WTC11 (cell line): ENCODE results near the gene GOLT1A. TPM values are rescaled to one million over a fixed set of nuclear protein-coding genes. Genes with fewer than 3 reads are reported as not detected.
A peak's percentile ranks its signal among the peaks of the same experiment; 100 is the strongest.

Experiments used
- ATAC-seq: fragments of 200-7000 bp; cut with Tn5 transposase; 2 replicates; pipeline ENCODE4 v1.10.0; 2021; ENCODE audit warnings: mild to moderate bottlenecking, moderate library complexity
- Bru-seq: library from RNA; stranded (reverse); fragments of 400-500 nt; gene quantifications from one replicate; lab custom pipeline; 2021; lab: Mats Ljungman, UMichigan
- CTCF ChIA-PET: fragments of 300-600 bp; sonication (Branson Sonifier 250); formaldehyde crosslinking; loops from one replicate; lab custom pipeline; 2021; ENCODE audit warnings: antibody characterized with exemption; lab: Charles Lee
- POLR2A ChIA-PET: fragments of 350-600 bp; sonication (Branson Sonifier 250); formaldehyde crosslinking; loops from one replicate; lab custom pipeline; 2021; ENCODE audit warnings: antibody characterized with exemption; lab: Charles Lee
- DNase-seq: peaks from one replicate; pipeline ENCODE4 v3.0.0; 2021; ENCODE audit warnings: low spot score
- H3K27ac Mint-ChIP-seq: 2 replicates; pipeline ENCODE4 v1.8.0; 2021; ENCODE audit warnings: mixed read lengths
- H3K27me3 Mint-ChIP-seq: 2 replicates; pipeline ENCODE4 v1.8.0; 2021; ENCODE audit warnings: low read depth, mild to moderate bottlenecking, moderate library complexity, mixed read lengths
- H3K36me3 Mint-ChIP-seq: 2 replicates; pipeline ENCODE4 v1.8.0; 2021; ENCODE audit warnings: mixed read lengths
- H3K4me1 Mint-ChIP-seq: 2 replicates; pipeline ENCODE4 v1.8.0; 2022; ENCODE audit warnings: mixed read lengths
- H3K4me3 Mint-ChIP-seq: 2 replicates; pipeline ENCODE4 v1.8.0; 2021; ENCODE audit warnings: mild to moderate bottlenecking, moderate library complexity, mixed read lengths
- H3K9me3 Mint-ChIP-seq: 2 replicates; pipeline ENCODE4 v1.8.0; 2021; ENCODE audit warnings: mixed read lengths
- AR ChIP-seq: fragments of 250-450 bp; sonication (Bioruptor Pico); IDR thresholded peaks from 2 replicates; pipeline ENCODE4 v1.9.0; 2021; ENCODE audit warnings: mild to moderate bottlenecking
- CBFB ChIP-seq: sonication (generic); formaldehyde crosslinking; IDR thresholded peaks from 2 replicates; pipeline ENCODE4 v1.8.1; 2022; ENCODE audit warnings: mild to moderate bottlenecking, low read depth, missing genetic modification reagents
- E2F1 ChIP-seq: sonication (generic); formaldehyde crosslinking; IDR thresholded peaks from 2 replicates; pipeline ENCODE4 v1.8.0; 2022; ENCODE audit warnings: mild to moderate bottlenecking, missing genetic modification reagents
- ELF4 ChIP-seq: sonication (generic); formaldehyde crosslinking; IDR thresholded peaks from 2 replicates; pipeline ENCODE4 v1.8.1; 2022; ENCODE audit warnings: low read depth, mild to moderate bottlenecking, moderate library complexity, missing genetic modification reagents
- GRHL2 ChIP-seq: fragments of 250-450 bp; sonication (Bioruptor Pico); IDR thresholded peaks from 2 replicates; pipeline ENCODE4 v1.8.0; 2022; ENCODE audit warnings: mild to moderate bottlenecking, moderate library complexity; ENCODE audit not compliant: insufficient replicate concordance, severe bottlenecking
- JAZF1 ChIP-seq: fragments of 250-450 bp; sonication (Bioruptor Pico); IDR thresholded peaks from 2 replicates; pipeline ENCODE4 v1.9.0; 2021; ENCODE audit warnings: moderate library complexity, mild to moderate bottlenecking, inconsistent platforms
- MLX ChIP-seq: sonication (generic); formaldehyde crosslinking; IDR thresholded peaks from 2 replicates; pipeline ENCODE4 v1.8.1; 2023; ENCODE audit warnings: mild to moderate bottlenecking, missing genetic modification reagents, moderate library complexity
- MYBL2 ChIP-seq: sonication (generic); formaldehyde crosslinking; IDR thresholded peaks from 2 replicates; pipeline ENCODE4 v1.8.1; 2023; ENCODE audit warnings: mild to moderate bottlenecking, moderate library complexity, missing genetic modification reagents
- NFE2L1 ChIP-seq: sonication (generic); formaldehyde crosslinking; IDR thresholded peaks from 2 replicates; pipeline ENCODE4 v1.8.1; 2023; ENCODE audit warnings: missing genetic modification reagents
- NFYB ChIP-seq: sonication (generic); formaldehyde crosslinking; conservative IDR thresholded peaks from 2 replicates; pipeline ENCODE4 v1.8.0; 2022; ENCODE audit warnings: low read depth, missing genetic modification reagents
- NR1H2 ChIP-seq: sonication (generic); formaldehyde crosslinking; IDR thresholded peaks from 2 replicates; pipeline ENCODE4 v1.9.0; 2021; ENCODE audit warnings: mild to moderate bottlenecking, moderate library complexity, missing genetic modification reagents
- OVOL2 ChIP-seq: fragments of 250-450 bp; sonication (Bioruptor Pico); IDR thresholded peaks from 2 replicates; pipeline ENCODE4 v1.9.0; 2021; ENCODE audit warnings: mild to moderate bottlenecking, borderline replicate concordance
- SP1 ChIP-seq: sonication (generic); formaldehyde crosslinking; conservative IDR thresholded peaks from 2 replicates; pipeline ENCODE4 v1.8.1; 2022; ENCODE audit warnings: missing genetic modification reagents
- long read RNA-seq, 3 experiments: library from RNA in 1 of 3; library from capped mRNA in 1 of 3; library from polyadenylated mRNA in 1 of 3; unstranded in 2 of 3; stranded (forward) in 1 of 3; transcript quantifications; one replicate each; pipeline ENCODE4 v2.0.0, GENCODE V29; 2021
- total RNA-seq: library from RNA; stranded (reverse); gene quantifications from 3 replicates; pipeline ENCODE4 v1.2.3, GENCODE V29; 2021
- TF ChIP-seq, protein P1 (sequence below): fragments of 250-450 bp; sonication (Bioruptor Pico); IDR thresholded peaks from 2 replicates; pipeline ENCODE4 v2.1.2; 2022; ENCODE audit warnings: mild to moderate bottlenecking, moderate library complexity
- TF ChIP-seq, protein P2 (sequence below): fragments of 250-450 bp; sonication (Bioruptor Pico); IDR thresholded peaks from 2 replicates; pipeline ENCODE4 v1.9.0; 2021; ENCODE audit warnings: moderate library complexity, mild to moderate bottlenecking, inconsistent platforms, borderline replicate concordance
- TF ChIP-seq, protein P3 (sequence below): sonication (generic); formaldehyde crosslinking; IDR thresholded peaks from 2 replicates; pipeline ENCODE4 v1.8.1; 2023; ENCODE audit warnings: mild to moderate bottlenecking, missing genetic modification reagents, moderate library complexity
- TF ChIP-seq, protein P4 (sequence below): sonication (generic); formaldehyde crosslinking; IDR thresholded peaks from 2 replicates; pipeline ENCODE4 v1.8.1; 2022; ENCODE audit warnings: low read depth, missing genetic modification reagents, borderline replicate concordance
- TF ChIP-seq, protein P5 (sequence below): sonication (generic); formaldehyde crosslinking; IDR thresholded peaks from 2 replicates; pipeline ENCODE4 v1.8.1; 2023; ENCODE audit warnings: mild to moderate bottlenecking, missing genetic modification reagents
- TF ChIP-seq, protein P6 (sequence below): sonication (generic); formaldehyde crosslinking; IDR thresholded peaks from 2 replicates; pipeline ENCODE4 v1.8.0; 2022; ENCODE audit warnings: mild to moderate bottlenecking, missing genetic modification reagents

GOLT1A gene
- 6.5 to 6.7 TPM (median 6.6 TPM) in 3 replicates for total RNA-seq
- percentile 66 among the genes with signal in this experiment for Bru-seq, nascent RNA
- long read RNA-seq, experiment 1, partial matches to known transcripts, result 2 of 7 reads
- long read RNA-seq, experiment 1, other reads (novel, unspliced or antisense), result 1 of 7 reads
- long read RNA-seq, experiment 2, transcript GOLT1A-201 (5 exons, 883 nt), result major isoform, 10 of 16 reads
- long read RNA-seq, experiment 2, partial matches to known transcripts, result 4 of 16 reads
- long read RNA-seq, experiment 2, other reads (novel, unspliced or antisense), result 2 of 16 reads
- long read RNA-seq, experiment 3, partial matches to known transcripts, result 2 of 6 reads
- long read RNA-seq, experiment 3, other reads (novel, unspliced or antisense), result 0 of 6 reads

DNA sequence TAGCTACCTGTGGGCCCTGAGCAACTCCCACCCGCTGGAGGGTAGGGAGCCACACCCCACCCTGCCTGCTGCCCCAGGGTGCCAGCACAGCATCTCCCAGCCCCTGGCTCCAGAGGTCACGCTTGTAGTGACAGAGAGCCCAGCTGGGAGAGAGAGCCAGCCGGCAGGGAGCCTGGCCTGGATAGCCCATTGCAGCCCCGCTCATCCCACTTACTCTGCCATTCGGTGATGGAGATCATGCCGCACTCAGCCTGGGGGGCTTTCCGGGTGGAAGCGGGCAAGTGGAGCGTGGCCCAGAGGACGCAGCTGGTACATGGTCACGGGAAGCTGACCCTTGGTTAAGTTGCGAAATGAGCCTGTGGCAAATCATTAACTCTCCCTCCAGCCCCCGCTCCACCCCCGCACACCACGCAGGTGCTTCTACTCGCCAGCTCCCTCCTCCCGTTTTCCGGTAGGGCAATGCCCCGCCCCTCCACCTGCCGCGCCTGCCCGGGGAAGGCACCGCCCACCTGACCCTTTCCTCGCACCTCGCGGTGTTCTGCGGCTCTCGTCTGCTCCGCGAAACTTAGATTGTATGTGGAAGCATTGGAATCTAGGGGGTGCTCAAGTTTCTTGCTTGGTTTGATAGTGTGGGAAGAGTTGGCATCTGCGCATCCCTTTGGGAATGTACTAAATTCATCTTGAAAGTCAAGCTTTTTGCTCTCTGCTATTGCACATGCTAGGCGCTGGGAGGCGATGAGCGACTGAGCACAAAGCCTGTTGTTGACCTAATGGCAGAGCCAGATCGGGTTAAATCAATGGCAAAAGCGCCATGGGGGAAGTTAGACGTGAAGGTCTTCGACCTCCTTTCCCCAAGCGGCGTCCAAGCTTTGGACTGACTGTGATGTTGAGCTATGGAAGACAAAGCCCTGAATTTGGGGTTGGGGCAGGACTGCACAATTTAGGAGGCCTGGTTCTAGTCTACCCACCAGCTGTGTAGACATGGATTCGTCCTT lies at the start of gene GOLT1A:
Gene GOLT1A, minus strand, starts transcription at position 321 of the 995 bp plus-strand sequence. Its CDS starts 82 bp downstream, at position 239.
- H3K4me3 Mint-ChIP-seq, result peak within 1 kb of the TSS; percentile 69
- H3K9me3 Mint-ChIP-seq, result no peaks in the 10 kb centered on the region
- peak within 1 kb of the TSS; percentile 93 for H3K27ac Mint-ChIP-seq
- H3K36me3 Mint-ChIP-seq, result no peaks in the 10 kb centered on the region
- ChIA-PET POLR2A (interaction anchor here (0.6 to 1.4 kb wide), 6 partner anchors 42 to 302 kb away, joined by 3 to 6 read pairs (median 3); partner anchors contain the start of gene MDM4), CTCF (interaction anchor here (0.6 to 5.5 kb wide), 55 partner anchors 9 to 343 kb away, joined by 3 to 118 read pairs (median 5); partner anchors contain the start of genes ETNK2, KISS1, PLEKHA6 and REN)
- DNase-seq (peak; percentile 93), ATAC-seq (peak; percentile 96)
- no peaks in the 10 kb centered on the region for H3K27me3 Mint-ChIP-seq
- H3K4me1 Mint-ChIP-seq, result peaks cover 6% of the 10 kb centered on the region
- TF ChIP-seq E2F1 (CRISPR knock-in tag), result no peak
- TF ChIP-seq AR (CRISPR knock-in tag), result no peak
- TF ChIP-seq, protein P1, sequence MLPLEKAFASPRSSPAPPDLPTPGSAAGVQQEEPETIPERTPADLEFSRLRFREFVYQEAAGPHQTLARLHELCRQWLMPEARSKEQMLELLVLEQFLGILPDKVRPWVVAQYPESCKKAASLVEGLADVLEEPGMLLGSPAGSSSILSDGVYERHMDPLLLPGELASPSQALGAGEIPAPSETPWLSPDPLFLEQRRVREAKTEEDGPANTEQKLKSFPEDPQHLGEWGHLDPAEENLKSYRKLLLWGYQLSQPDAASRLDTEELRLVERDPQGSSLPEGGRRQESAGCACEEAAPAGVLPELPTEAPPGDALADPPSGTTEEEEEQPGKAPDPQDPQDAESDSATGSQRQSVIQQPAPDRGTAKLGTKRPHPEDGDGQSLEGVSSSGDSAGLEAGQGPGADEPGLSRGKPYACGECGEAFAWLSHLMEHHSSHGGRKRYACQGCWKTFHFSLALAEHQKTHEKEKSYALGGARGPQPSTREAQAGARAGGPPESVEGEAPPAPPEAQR (CRISPR knock-in tag), result no peak
- TF ChIP-seq GRHL2 (CRISPR knock-in tag), result no peak
- TF ChIP-seq OVOL2 (CRISPR knock-in tag), result no peak
- TF ChIP-seq MLX, result no peak
- peak; percentile 95 for TF ChIP-seq SP1 (CRISPR knock-in tag)
- TF ChIP-seq NFYB (CRISPR knock-in tag), result no peak; the same call in 1 of the 2 replicates
- TF ChIP-seq, protein P2, sequence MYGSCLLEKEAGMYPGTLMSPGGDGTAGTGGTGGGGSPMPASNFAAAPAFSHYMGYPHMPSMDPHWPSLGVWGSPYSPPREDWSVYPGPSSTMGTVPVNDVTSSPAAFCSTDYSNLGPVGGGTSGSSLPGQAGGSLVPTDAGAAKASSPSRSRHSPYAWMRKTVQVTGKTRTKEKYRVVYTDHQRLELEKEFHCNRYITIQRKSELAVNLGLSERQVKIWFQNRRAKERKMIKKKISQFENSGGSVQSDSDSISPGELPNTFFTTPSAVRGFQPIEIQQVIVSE (CRISPR knock-in tag), result no peak
- TF ChIP-seq, protein P3, sequence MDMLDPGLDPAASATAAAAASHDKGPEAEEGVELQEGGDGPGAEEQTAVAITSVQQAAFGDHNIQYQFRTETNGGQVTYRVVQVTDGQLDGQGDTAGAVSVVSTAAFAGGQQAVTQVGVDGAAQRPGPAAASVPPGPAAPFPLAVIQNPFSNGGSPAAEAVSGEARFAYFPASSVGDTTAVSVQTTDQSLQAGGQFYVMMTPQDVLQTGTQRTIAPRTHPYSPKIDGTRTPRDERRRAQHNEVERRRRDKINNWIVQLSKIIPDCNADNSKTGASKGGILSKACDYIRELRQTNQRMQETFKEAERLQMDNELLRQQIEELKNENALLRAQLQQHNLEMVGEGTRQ, result peak; percentile 79
- TF ChIP-seq JAZF1 (CRISPR knock-in tag), result no peak
- TF ChIP-seq CBFB (CRISPR knock-in tag), result 0 out of 2 replicates have a peak, but pooled peaks have one; percentile 52
- TF ChIP-seq NR1H2 (CRISPR knock-in tag), result no peak
- TF ChIP-seq, protein P4, sequence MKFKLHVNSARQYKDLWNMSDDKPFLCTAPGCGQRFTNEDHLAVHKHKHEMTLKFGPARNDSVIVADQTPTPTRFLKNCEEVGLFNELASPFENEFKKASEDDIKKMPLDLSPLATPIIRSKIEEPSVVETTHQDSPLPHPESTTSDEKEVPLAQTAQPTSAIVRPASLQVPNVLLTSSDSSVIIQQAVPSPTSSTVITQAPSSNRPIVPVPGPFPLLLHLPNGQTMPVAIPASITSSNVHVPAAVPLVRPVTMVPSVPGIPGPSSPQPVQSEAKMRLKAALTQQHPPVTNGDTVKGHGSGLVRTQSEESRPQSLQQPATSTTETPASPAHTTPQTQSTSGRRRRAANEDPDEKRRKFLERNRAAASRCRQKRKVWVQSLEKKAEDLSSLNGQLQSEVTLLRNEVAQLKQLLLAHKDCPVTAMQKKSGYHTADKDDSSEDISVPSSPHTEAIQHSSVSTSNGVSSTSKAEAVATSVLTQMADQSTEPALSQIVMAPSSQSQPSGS, result no peak
- TF ChIP-seq ELF4, result no peak
- TF ChIP-seq, protein P5, sequence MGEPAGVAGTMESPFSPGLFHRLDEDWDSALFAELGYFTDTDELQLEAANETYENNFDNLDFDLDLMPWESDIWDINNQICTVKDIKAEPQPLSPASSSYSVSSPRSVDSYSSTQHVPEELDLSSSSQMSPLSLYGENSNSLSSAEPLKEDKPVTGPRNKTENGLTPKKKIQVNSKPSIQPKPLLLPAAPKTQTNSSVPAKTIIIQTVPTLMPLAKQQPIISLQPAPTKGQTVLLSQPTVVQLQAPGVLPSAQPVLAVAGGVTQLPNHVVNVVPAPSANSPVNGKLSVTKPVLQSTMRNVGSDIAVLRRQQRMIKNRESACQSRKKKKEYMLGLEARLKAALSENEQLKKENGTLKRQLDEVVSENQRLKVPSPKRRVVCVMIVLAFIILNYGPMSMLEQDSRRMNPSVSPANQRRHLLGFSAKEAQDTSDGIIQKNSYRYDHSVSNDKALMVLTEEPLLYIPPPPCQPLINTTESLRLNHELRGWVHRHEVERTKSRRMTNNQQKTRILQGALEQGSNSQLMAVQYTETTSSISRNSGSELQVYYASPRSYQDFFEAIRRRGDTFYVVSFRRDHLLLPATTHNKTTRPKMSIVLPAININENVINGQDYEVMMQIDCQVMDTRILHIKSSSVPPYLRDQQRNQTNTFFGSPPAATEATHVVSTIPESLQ, result no peak
- TF ChIP-seq MYBL2 (CRISPR knock-in tag), result peak; percentile 61; the same call in 1 of the 2 replicates
- peak; percentile 89; the same call in 1 of the 2 replicates for TF ChIP-seq NFE2L1 (CRISPR knock-in tag)
- TF ChIP-seq, protein P6, sequence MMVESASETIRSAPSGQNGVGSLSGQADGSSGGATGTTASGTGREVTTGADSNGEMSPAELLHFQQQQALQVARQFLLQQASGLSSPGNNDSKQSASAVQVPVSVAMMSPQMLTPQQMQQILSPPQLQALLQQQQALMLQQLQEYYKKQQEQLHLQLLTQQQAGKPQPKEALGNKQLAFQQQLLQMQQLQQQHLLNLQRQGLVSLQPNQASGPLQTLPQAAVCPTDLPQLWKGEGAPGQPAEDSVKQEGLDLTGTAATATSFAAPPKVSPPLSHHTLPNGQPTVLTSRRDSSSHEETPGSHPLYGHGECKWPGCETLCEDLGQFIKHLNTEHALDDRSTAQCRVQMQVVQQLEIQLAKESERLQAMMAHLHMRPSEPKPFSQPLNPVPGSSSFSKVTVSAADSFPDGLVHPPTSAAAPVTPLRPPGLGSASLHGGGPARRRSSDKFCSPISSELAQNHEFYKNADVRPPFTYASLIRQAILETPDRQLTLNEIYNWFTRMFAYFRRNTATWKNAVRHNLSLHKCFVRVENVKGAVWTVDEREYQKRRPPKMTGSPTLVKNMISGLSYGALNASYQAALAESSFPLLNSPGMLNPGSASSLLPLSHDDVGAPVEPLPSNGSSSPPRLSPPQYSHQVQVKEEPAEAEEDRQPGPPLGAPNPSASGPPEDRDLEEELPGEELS (CRISPR knock-in tag), result peak; percentile 93
